GM19395 (cell line): ENCODE results near the gene SRPK3.
"Not testable (repeated sequence)": the region's sequence is repeated elsewhere in the genome, so short reads cannot be mapped to it uniquely, and the experiment has no call there.

ENCODE experiments used
- ATAC-seq: cut with Tn5 transposase; IDR thresholded peaks from one replicate; pipeline ENCODE4 v1.9.1; 2021; ENCODE audit warnings: mild to moderate bottlenecking, moderate library complexity; ENCODE audit not compliant: unreplicated experiment

Gene SRPK3

DNA sequence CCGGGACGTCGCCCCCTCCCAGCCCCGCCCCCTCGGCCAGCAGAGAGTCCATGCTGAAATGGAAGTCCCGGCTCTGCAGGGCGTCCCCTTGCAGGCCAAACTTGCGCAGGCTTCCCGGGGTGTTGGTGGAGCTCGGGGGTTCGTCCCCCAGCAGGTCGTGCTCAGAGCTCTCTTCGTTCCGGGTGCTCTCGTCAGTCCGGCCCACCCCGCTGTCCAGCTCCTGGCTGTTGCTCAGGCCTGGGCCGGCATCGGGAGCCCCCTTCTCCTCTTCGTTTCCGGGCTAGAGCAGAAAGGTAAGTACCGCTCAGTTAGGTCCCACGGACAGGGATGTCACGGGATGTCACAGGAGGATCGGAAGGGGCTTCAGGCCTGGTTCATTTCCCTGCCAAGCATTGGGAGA lies 23.8 kb downstream of the SRPK3 start:
- no peak for ATAC-seq

- ATAC-seq = no peak
These were observed 24.6 kb downstream of the SRPK3 start for GRCh38 chrX:153805436-153805835.

- ATAC-seq = no peak
These were observed 26.2 kb downstream of the SRPK3 start for GRCh38 chrX:153806999-153807575.

- ATAC-seq = no peak
These were observed 27.1 kb downstream of the SRPK3 start for GRCh38 chrX:153807976-153808375.

GRCh38 chrX:153812220-153812619 lies 31.4 kb downstream of the SRPK3 start:
- ATAC-seq = no peak

DNA sequence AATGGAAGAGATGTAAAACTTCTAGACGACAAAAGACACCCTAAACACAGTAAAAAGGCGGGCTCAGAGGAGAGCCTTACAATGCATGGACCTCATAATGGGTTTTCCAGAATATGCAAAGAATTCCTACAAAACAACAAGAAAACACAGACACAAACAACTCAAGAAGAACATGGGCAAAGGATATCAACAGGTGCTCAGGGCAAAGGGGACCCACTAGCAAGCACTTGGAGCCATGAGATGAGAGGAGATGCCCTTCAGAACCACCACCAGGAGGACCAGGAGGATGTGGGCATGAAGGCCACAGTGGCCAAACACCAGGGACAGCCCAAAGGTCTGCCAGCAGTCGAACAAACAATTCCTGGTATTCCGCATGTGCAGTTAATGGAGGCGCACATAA lies 32.3 kb downstream of the SRPK3 start:
- ATAC-seq = no peak

DNA sequence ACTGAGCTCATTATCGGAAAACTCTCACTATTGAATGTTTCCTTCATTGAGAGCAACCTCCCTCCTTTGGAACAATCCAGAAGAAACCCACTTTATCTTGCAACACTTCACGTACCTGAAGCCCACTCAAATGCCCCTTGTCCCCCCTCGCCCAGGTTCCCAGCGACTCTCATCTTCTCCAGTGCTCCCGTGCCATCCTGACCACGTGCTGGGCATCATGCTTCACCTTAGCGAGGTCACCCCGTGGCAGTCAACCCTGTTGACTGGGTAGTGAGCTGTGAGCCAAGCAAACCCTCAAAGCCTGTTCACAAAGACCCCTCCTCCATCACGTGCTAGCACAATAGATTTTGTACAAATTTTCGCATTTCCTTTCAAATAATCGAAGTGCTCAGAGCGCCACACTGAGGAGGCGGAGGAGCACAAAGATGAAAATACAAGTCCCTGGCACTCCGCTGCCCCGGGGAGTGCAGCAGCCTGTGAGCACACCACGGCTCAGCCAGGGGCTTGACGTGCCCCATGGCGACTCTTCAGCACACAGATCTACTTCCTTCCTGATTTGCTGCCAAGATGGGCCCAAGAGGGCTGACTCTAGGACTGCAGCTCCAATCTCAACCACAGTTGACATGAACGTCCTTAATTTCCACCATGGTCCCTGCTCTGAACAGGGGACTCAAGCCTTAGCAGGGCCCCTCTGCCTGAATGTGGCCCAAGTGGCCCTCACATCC lies 33.9 kb downstream of the SRPK3 start:
- no peak for ATAC-seq

- no peak for ATAC-seq
These were observed 36.2 kb downstream of the SRPK3 start for GRCh38 chrX:153816831-153817690.

GRCh38 chrX:153818064-153818463 lies 37.2 kb downstream of the SRPK3 start:
- ATAC-seq = not testable (repeated sequence)

- no peak for ATAC-seq
These were observed 37.9 kb downstream of the SRPK3 start for GRCh38 chrX:153818571-153819383.

GRCh38 chrX:153819384-153820040 lies 38.7 kb downstream of the SRPK3 start:
- ATAC-seq = no peak

- no peak for ATAC-seq
These were observed 39.8 kb downstream of the SRPK3 start for GRCh38 chrX:153820601-153821000.

- no peak for ATAC-seq
These were observed 40.2 kb downstream of the SRPK3 start for GRCh38 chrX:153821066-153821465.

DNA sequence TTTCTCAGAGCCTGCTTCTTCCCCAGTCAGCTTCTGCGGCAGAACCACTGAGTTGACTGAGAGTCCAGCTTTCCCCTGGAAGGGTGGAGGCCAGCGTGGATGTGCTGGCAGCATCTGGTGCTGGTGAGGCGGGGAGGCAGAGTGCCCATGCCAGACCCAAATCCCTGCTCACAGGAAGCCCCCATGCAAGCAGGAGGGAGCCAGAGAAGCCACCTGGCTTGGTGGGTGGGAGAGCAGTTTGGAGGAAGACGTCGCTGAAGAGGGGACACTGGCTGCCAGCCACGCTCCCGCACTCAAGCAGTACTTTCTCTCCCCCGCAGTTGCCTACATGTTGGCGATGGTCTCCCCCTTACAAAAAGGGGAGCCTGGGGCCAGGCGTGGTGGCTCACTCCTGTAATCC lies 43.5 kb downstream of the SRPK3 start:
- no peak for ATAC-seq

DNA sequence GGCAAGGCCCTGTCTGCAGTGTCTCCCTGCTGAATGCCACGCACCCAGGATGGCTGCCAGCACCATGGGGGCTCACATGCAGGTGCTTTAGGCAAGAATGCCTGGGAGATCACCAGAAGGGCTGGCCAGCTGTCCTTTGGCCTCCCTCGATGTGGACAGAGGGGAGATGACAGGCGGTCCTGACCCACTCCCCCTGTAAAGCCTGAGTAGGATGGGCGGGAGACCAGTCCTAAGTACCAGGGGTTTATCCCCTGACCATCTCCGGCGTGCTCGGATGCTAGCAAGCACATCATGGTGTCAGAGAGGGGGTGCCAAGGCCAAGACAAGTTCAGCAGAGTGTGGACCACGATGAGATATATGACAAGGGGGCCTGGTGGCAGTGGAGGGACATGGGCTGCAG lies 44.2 kb downstream of the SRPK3 start:
- no peak for ATAC-seq

GRCh38 chrX:153827016-153827415 lies 46.2 kb downstream of the SRPK3 start:
- no peak for ATAC-seq

- no peak for ATAC-seq
These were observed 47.1 kb downstream of the SRPK3 start for GRCh38 chrX:153827903-153828302.

DNA sequence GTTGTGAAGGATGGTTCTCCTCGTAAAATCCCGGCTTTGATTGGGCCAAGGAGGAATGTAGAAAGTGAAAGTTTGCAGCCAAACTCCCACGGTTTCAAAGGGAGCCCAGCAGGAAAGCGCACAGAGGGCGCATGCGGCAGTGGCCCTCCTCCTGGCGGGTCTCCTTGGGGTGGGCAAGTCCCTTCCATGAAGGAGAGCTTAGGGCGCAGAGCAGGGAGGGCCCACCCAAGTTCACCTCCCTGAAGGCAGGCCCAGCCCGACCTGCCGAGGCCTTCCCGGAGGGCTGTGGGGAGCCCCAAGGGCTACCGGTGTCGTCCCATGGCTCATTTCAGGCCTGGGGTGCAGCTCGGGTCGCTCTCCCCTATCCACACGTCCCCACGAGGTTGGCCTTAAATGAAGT lies 47.5 kb downstream of the SRPK3 start:
- ATAC-seq = no peak

DNA sequence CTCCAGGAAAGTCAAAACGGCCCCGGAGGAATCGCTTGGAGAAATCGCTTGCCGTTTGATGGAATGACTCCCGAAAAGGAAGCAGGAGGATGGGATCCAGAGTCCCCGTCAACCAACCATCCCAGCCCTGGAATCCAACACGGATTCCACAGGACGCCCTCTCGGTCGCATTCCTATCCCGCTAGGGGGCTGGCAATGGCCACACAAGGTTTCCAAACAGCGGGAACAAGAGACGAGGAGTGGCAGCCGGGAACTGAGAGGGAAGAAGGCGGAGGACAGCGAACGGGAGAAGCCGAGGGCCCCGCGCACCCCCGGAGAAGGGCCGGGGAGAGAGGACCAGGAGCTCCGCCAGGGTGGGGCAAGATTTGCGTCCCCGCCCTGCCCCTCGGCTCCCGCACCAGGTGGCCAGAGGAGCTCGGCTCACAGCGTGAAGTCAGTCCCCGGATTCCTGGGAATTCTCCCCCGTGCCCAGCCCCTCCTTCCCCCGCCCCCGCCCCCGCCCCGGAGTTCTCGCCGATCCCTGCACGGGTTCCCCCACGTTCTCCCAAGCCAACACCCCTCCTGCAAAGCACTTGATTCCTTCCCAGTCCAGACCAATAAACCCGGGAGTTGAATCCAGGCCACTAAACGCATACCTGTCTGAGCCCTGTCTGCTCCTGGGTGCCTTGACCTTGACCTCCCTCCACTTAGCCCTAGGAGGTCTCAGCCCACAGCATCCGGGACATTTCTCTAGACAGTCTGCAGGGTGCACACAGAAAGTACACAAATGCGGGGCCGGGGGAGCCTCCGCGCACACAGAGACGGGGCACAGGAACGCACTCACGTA lies 48.1 kb downstream of the SRPK3 start:
- no peak for ATAC-seq

GRCh38 chrX:153829549-153829798 lies 48.6 kb downstream of the SRPK3 start:
- ATAC-seq = no peak
